ENCODE measurements around the gene IL1RAPL1. TPM values are rescaled to one million over a fixed set of nuclear protein-coding genes. Genes with fewer than 3 reads are reported as not detected.
"Not testable (repeated sequence)": the region's sequence is repeated elsewhere in the genome, so short reads cannot be mapped to it uniquely, and the experiment has no call there.

Gene IL1RAPL1
- polyA plus RNA-seq, 1 donor from 2014 or later: not detected

- no peaks in the 10 kb centered on the region for H3K79me2 ChIP-seq (replicated peaks; ENCODE audit: insufficient read depth, low read length)
- TF ChIP-seq MXI1 (conservative IDR thresholded peaks at IDR 0.05; ENCODE audit: poor library complexity, severe bottlenecking) (no peak), REST (IDR thresholded peaks at IDR 0.05; ENCODE audit: borderline replicate concordance) (no peak), EP300 (conservative IDR thresholded peaks at IDR 0.05; ENCODE audit: poor library complexity, severe bottlenecking) (no peak), TAF1 (IDR thresholded peaks at IDR 0.05; ENCODE audit: low read depth) (no peak), CTCF (IDR thresholded peaks at IDR 0.05; ENCODE audit: poor library complexity, severe bottlenecking) (no peak), SMC3 (conservative IDR thresholded peaks at IDR 0.05; ENCODE audit: poor library complexity) (no peak), POLR2AphosphoS5 (IDR thresholded peaks at IDR 0.05) (no peak), EZH2 (IDR thresholded peaks at IDR 0.05; ENCODE audit: borderline replicate concordance, insufficient read depth, low read length, poor library complexity, severe bottlenecking) (no peak), RAD21 (conservative IDR thresholded peaks at IDR 0.05) (no peak)
- no peaks in the 10 kb centered on the region for H3K27me3 ChIP-seq (ENCODE audit: insufficient read depth, low read depth, low read length)
- no peaks in the 10 kb centered on the region for H3K9me3 ChIP-seq (ENCODE audit: low read length)
- H3K9me2 ChIP-seq (ENCODE audit: insufficient read depth, low read length): no peaks in the 10 kb centered on the region
- no peak overlapping the region for H2AFZ ChIP-seq (ENCODE audit: low read depth, low read length)
- H3K4me2 ChIP-seq (ENCODE audit: low read length): no peak overlapping the region
- no peak overlapping the region for H3K9ac ChIP-seq (ENCODE audit: low read length)
- H4K20me1 ChIP-seq (ENCODE audit: insufficient read depth): no peaks in the 10 kb centered on the region
- H3F3A ChIP-seq (ENCODE audit: insufficient read depth, low read length, poor library complexity, severe bottlenecking): no peaks in the 10 kb centered on the region
- H3K27ac ChIP-seq (ENCODE audit: low read length): no peak overlapping the region
- H3K4me3 ChIP-seq (ENCODE audit: low read length): no peak overlapping the region
- no peaks in the 10 kb centered on the region for H3K36me3 ChIP-seq (ENCODE audit: insufficient read depth, low read length)
These were observed 761.0 kb downstream of the IL1RAPL1 start for GRCh38 chrX:29348288-29348687.

GRCh38 chrX:29359276-29359675, 772.0 kb downstream of the IL1RAPL1 start:
- Histone ChIP-seq H3K79me2 (replicated peaks; ENCODE audit: insufficient read depth, low read length) (no peaks in the 10 kb centered on the region), H3K9me3 (ENCODE audit: low read length) (no peaks in the 10 kb centered on the region), H3K27me3 (ENCODE audit: insufficient read depth, low read depth, low read length) (no peaks in the 10 kb centered on the region), H3K27ac (ENCODE audit: low read length) (no peak overlapping the region), H3K9me2 (ENCODE audit: insufficient read depth, low read length) (no peaks in the 10 kb centered on the region), H4K20me1 (ENCODE audit: insufficient read depth) (no peaks in the 10 kb centered on the region), H3K4me2 (ENCODE audit: low read length) (no peak overlapping the region), H2AFZ (ENCODE audit: low read depth, low read length) (no peak overlapping the region), H3K4me3 (ENCODE audit: low read length) (no peak overlapping the region), H3K36me3 (ENCODE audit: insufficient read depth, low read length) (no peaks in the 10 kb centered on the region), H3F3A (ENCODE audit: insufficient read depth, low read length, poor library complexity, severe bottlenecking) (no peaks in the 10 kb centered on the region), H3K9ac (ENCODE audit: low read length) (no peak overlapping the region)
- TF ChIP-seq SMC3 (conservative IDR thresholded peaks at IDR 0.05; ENCODE audit: poor library complexity) (no peak), EZH2 (IDR thresholded peaks at IDR 0.05; ENCODE audit: borderline replicate concordance, insufficient read depth, low read length, poor library complexity, severe bottlenecking) (no peak), POLR2AphosphoS5 (IDR thresholded peaks at IDR 0.05) (no peak), TAF1 (IDR thresholded peaks at IDR 0.05; ENCODE audit: low read depth) (no peak), MXI1 (conservative IDR thresholded peaks at IDR 0.05; ENCODE audit: poor library complexity, severe bottlenecking) (no peak), EP300 (conservative IDR thresholded peaks at IDR 0.05; ENCODE audit: poor library complexity, severe bottlenecking) (peak; percentile 78)

GRCh38 chrX:29374765-29375164, 787.5 kb downstream of the IL1RAPL1 start:
- H4K20me1 ChIP-seq (ENCODE audit: insufficient read depth); H3K79me2 ChIP-seq (replicated peaks; ENCODE audit: insufficient read depth, low read length); H3K9ac ChIP-seq (ENCODE audit: low read length); H3K9me2 ChIP-seq (ENCODE audit: insufficient read depth, low read length); H3K27ac ChIP-seq (ENCODE audit: low read length); H3K27me3 ChIP-seq (ENCODE audit: insufficient read depth, low read depth, low read length); H3K4me2 ChIP-seq (ENCODE audit: low read length); H3K9me3 ChIP-seq (ENCODE audit: low read length); H2AFZ ChIP-seq (ENCODE audit: low read depth, low read length); H3K36me3 ChIP-seq (ENCODE audit: insufficient read depth, low read length); H3K4me3 ChIP-seq (ENCODE audit: low read length); H3F3A ChIP-seq (ENCODE audit: insufficient read depth, low read length, poor library complexity, severe bottlenecking): not testable (repeated sequence)
